GM12873 (cell line): ENCODE data around the gene CDKN2B-AS1.

Source experiments
- CTCF ChIP-seq: IDR thresholded peaks from 2 replicates; pipeline ENCODE4 v1.5.1; 2012; ENCODE audit warnings: low read depth, mild to moderate bottlenecking, moderate library complexity, low read length, control low read depth; ENCODE audit not compliant: insufficient read depth; ENCODE audit errors: missing control alignments

CDKN2B-AS1 gene

GRCh38 chr9:22146604-22147003 is 152.0 kb downstream of the CDKN2B-AS1 start:
- TF ChIP-seq CTCF: no peak

DNA sequence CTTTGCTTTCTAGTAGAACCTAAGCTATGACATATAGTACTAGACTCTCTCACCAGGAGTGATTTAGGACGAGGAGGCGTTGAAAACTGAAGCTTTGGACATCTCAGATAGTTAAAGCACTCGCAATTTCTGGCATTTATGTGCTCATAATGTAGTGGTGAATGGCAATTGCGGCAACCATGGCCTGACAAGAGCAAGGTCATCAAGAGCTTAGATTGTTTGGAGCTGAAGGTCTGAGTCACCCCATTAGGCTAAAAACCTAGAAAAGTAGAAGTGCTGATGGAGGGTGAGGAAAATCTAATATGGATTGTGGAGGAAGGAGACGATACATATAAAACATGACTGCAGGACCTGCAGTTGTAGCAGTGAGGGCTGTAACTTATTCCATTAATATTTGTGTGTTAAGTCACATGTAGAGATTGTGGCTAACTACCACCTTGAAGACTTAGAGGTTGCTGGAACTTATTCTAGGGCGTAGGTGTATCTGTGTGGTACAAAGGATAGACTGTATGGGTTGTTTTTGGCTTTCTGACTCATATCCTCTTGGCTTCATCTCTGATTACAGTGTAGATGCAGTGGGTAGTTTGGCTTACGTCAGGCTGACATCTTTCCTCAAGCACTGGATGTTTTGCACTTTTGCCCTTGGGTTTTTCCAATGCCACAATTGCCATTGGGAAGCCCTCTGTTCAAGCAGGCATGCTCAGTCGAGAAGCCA is 153.4 kb downstream of the CDKN2B-AS1 start:
- TF ChIP-seq CTCF: no peak

GRCh38 chr9:22148528-22148875 is 153.9 kb downstream of the CDKN2B-AS1 start:
- no peak for TF ChIP-seq CTCF

- TF ChIP-seq CTCF: no peak
Observed at GRCh38 chr9:22148876-22149637, 154.5 kb downstream of the CDKN2B-AS1 start.

- no peak for TF ChIP-seq CTCF
Observed at GRCh38 chr9:22154064-22154463, 159.5 kb downstream of the CDKN2B-AS1 start.

DNA sequence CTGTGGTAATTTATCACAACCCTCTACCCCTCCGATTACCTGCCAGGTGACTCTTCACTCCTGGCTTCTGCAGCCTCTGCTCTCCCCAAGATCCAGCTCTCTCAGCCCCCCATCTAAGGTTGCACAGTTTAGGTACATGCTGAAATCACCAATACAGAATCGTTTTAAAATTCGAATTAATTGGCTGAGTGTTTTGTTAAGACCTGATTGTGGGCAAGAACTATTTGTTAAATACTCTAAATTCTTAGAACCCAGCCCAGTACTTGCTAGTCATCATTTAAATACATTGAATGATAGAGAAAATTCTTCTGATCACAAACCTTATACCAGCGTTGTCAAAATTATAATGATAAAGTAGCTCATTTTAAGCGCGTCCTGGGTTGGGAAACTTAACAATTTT is 162.0 kb downstream of the CDKN2B-AS1 start:
- TF ChIP-seq CTCF: no peak

GRCh38 chr9:22157276-22157675 is 162.7 kb downstream of the CDKN2B-AS1 start:
- TF ChIP-seq CTCF: no peak
